ENCODE measurements around the gene DAP3.
A peak's percentile ranks its signal among the peaks of the same experiment; 100 is the strongest.
"Not testable (repeated sequence)": the region's sequence is repeated elsewhere in the genome, so short reads cannot be mapped to it uniquely, and the experiment has no call there.

The DAP3 gene

DNA sequence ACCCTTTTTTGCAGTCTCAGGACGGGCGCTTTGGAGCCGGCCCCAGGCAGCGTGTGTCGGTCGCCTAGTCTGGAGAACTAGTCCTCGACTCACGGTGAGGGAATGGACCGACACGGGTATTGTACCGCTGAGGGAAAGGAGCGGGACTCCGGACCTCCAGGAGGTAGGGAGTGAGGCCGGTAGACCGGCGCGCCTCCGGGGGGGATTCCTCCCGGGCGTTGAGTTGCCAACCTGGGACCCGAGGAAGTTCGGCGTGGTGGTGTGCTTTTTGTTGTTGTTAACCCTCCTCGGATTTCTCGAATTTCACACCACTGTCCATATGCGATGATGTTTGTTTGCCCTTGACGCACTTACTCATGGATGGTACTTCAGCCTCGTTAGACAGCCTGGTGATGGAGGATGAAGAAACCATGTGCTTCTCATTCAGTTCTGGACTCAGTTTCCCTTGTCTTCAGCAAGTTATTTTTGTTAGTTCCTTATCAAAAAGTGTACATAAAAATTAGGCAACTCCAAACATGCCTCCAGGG lies at the start of gene DAP3:
Gene DAP3 (plus strand): TSS at position 11 of the 527 bp plus-strand sequence. CDS start 20,689 bp downstream, outside the sequence.
- not testable (repeated sequence) for DNase-seq (ENCODE audit: low spot score)

DNA sequence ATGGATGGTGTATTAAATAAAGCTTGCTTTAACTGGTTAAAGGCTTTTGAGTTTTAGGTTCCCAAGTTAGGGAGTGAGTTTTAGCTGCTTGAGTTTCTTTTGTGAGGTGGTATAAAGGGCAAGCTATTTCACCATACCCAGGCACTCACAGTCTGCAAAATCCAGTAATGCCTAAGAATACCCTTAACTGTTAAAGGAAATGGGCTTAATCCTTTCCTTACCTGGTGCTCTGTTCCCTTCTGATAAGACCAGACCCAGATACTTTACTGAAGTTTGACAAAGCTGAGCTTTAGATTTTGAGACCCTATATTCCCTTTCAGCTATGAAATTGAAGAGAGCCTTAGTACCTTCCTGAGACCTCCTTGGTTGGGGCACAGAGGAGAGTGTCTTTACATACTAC lies 48.5 kb upstream of the DAP3 start:
- no peak for DNase-seq (ENCODE audit: low spot score)

DNA sequence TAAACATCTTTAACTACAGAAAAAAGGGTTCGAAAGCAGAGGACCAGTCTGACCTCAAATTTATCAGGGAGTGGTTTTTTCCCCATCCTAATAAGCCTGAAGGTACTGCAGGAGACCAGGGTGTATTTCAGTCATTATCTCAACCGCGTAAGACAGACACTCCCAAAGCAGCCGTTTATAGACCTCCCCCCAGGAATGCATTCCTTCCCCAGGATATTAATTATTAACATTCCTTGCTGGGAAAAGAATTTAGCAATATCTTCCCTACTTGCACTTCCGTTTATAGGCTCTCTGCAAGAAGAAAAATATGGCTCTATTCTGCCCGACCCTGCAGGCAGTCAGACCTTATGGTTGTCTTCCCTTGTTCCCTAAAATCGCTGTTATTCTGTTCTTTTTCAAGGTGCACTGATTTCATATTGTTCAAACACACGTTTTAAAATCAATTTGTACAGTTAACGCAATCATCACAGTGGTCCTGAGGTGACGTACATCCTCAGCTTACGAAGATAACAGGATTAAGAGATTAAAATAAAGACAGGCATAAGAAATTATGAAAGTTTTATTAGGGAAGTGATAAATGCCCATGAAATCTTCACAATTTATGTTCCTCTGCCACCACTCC lies 46.2 kb upstream of the DAP3 start:
- DNase-seq (ENCODE audit: low spot score) = not testable (repeated sequence)

DNA sequence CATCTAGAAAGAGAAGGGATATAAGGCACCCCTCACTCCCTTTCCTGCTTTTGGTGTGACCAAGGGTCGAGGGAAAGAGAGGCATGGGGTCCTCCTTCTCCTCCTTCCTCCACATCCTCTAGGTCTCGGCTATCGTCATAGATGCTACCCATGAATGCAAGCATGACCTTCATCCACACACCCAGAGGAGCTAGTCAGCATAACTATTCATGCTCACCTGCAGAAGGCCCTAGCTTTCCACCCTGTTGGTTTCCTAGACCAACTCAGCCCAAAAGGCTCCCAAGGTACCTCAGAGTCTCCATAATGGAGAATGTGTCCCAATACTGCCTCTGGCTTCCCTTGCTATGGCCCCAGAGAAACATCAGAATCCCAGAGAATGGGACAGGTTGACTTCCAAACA lies 45.7 kb upstream of the DAP3 start:
- no peak for DNase-seq (ENCODE audit: low spot score)

DNA sequence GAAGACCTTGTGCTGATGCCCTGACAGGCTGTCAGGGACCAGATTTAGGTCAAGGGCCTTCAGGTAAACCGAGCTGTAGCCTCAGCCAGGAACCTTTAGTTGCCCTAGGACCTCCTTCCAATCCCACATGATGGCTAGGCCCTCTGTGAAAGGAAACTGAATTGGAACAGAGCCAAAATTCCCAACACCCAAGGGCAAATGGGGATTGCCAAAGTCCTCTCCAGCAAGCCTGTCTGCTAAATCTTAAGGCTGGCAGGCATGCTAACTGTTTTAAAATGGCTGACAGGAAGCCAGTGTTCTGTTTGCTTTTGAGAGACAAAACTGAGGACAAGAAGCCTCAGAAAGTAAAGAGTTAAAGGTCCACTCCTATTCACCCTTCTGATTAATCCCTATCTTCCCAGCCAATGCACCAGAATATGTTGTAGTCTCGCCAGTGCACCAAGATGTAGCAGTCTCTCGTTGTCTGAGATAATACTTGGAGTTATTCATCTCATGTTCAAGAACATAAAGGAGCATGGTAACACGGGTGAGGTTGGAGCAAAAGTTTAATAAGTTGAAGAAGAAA lies 43.8 kb upstream of the DAP3 start:
- no peak for DNase-seq (ENCODE audit: low spot score)

DNA sequence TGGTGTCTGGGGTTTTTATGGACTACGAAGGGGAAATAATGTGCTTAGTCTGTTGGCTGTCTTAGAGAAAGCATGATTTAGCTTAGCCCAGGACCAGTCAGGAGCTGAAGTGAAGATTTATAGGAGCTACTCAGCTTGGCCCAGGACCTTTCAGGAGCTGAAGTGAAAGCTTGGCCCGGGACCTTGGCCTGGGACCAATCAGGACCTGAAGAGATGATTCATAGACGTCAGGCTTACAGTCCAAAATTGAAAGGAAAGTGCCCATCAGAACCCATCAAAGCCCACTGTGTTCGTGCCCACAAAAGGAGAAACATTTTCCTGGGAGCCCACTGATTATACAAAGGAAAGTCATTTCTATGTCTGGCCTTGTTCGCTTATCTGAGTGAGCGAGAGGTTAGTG lies 43.2 kb upstream of the DAP3 start:
- DNase-seq (ENCODE audit: low spot score) = no peak

DNA sequence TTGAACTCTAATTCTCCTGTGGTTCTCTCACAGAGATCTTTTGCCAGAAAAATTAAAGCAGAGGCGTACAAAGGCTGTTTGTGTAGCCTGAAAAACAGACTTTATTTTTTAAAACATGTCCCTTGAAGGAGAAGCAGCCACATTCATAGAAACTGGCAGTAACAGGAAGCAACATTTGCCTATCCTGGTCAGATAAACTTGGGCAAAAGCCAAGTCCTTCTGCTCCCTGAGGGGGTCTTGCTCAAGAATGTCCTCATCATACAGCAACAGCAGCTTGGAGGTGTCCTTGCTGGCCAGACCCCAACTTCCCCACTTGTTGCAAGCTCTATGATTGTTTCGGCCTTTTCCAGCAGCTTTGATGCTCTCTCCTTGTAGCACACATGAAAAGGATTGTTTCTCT lies 42.6 kb upstream of the DAP3 start:
- no peak for DNase-seq (ENCODE audit: low spot score)

DNA sequence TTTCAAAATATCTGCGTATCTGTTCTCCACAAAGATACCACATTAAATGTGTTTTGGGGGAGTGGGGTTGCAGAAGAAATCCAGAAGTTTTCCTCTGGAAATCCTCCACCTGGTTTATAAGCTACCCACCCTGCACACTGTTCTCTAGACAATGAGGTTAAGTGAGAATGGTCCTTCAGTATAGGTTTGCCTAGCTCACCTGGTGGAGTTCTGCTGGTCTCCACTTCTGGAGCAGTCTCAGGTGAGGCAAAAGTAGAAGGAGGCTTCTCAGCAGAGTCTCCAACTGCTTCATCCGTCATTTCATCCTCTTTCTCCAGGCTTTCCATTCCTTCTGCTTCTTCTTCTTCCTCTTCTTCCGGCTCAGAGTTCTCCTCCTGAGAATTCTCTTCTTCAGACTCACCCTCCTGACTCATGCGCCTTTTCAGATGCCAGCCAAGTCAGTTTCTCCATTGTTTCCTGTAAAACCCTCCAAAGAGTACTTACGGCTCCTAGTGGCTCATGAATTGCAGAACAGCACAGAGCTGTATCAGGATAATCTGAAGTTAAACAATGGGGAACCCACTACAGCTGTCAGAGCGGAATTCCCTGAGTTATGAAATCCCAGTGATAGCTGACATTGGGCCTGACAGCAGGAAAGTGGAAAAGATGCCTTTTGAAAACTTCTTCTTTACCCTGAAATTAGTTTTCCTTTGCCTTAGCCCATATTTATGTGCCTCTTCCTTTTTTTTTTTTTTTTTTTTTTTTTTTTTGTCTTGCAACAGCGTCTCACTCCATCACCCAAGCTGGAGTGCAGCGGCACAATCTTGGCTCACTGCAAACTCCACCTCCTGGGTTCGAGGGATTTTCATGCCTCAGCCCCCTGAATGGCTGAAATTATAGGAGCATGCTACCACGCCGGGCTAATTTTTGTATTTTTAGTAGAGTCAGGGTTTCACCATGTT lies 40.4 kb upstream of the DAP3 start:
- peak; percentile 62 for DNase-seq (ENCODE audit: low spot score)

DNA sequence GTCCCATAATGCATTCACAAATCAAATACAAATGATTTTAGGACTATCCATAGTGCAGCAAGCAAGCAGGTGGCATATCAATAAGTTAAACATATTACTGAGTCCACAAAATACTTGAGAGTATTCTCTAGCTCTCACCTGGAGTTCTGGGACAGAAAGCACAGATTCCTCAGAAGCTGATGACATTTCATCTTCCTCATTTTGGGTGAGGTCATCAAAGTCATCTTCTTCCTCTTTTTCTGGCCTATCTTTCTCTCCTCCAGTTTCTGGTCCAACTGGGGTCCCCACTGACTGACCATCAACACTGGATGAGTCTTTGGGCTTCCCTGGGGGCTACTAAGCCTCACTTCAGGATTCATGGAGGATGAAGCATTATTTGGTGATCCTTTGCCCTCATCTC lies 39.2 kb upstream of the DAP3 start:
- no peak for DNase-seq (ENCODE audit: low spot score)

DNA sequence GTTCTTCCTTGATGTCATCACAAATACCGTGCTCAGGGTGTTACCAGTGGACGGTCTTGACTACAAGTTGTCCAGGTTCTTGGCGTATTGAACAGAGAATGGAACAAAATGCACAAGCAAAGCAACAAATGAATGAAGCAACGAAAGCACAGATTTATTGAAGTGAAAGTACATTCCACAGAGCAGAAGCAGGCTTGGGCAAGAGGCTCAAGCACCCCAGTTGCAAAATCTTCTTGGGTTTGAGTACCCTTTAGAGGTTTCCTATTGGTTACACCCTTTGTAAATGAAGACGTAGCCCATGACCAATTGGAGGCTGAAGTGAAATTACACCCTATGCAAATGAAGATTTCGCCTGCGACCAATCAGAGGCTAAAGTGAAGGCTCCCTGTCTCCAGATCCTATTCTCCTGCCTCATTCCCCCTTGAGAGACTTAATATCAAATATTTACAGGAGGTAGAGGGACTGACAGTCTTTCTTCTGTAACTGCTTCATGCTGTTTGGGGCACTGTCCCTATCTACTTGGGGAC lies 38.6 kb upstream of the DAP3 start:
- DNase-seq (ENCODE audit: low spot score) = no peak

DNA sequence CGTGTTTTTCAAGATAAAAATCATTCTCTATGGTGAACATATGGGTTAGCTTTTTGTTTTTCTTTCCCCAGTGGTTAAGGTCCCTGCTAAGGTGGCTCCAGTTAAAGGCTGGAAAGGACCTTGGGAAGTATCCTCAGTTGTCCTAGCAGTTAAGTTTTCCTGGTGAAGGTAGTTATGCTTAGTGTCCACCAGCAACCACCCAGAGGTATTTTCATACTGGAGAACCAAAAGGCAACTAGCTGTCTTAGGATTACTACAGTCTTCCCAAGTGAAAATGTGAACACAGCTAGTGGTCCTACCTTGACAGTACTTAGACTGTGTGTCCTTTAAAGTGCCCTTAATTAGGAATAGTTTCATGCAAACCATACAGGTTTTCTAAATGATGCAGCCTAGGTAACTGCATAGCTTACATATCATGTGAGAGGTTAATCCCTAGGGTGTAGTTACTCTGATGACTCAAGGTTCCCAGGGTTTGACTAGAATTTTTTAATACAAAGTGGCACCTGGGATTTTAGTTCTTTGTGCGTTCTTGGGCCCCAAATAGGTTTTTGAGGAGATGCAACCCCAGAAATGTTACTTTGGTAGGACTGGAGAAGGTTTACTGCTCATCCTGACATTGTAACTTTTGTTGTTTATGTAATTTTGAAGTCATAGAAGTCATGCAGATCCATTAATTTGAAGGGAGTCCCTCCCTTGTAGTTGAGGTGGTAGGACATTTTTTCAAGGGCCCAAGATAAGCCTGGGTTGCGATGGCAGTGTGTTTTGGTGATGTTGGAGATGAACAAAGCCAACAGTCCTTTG lies 36.8 kb upstream of the DAP3 start:
- DNase-seq (ENCODE audit: low spot score) = no peak

DNA sequence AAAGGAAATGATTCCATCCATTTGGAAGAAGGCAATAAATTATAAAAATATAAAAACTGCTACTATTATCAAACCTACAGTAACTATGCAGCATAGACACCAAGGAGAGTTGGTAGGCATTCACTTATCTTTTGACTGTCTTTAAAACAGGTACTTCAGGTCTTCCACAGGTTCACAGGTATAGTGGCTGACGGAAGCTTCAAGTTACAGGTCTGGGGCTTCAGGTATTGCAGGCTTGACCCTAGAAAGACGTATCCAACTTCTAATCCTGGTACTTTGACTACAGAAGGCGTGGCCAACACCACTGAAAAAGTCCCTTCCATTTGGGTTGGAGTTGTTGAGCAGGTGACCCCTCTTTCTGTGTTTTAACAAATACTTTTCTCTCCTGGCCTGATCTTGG lies 35.9 kb upstream of the DAP3 start:
- no peak for DNase-seq (ENCODE audit: low spot score)

DNA sequence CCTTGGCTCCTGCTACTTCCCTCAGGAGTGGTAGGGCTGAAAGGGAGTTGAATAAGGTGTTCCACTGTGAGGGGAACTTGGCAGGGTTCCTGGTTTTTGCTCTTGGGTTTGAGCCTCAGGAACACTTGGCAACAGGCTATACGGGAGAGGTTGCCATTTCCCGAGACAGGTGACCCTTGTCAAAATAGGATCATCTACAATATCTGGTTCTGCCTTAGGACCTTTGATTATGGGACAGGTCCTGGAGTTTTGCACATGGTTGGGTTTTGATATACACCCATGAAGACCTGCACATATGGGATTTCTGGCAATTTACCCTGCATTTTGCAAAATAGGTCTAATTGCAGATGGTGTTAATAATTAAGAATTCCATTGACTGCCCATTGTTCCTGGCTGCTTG lies 31.4 kb upstream of the DAP3 start:
- DNase-seq (ENCODE audit: low spot score) = no peak

DNA sequence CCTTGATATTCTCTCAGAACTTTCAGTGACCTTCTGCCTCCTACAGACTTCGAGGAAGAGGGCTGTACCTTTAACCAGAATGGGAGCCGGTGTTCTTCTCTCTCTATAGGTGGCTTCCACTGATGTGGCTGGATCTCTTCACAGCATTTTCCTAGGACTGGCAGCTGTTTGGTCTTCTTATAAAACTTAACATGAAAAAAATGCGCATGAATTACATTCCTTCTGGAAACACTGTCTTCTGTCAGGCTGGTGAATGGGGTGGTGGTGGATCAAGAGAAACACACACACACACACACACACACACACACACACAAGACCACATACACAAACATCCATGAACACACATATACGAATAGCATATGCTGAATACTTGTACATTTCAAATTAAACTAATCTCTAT lies 27.7 kb upstream of the DAP3 start:
- DNase-seq (ENCODE audit: low spot score) = not testable (repeated sequence)

DNA sequence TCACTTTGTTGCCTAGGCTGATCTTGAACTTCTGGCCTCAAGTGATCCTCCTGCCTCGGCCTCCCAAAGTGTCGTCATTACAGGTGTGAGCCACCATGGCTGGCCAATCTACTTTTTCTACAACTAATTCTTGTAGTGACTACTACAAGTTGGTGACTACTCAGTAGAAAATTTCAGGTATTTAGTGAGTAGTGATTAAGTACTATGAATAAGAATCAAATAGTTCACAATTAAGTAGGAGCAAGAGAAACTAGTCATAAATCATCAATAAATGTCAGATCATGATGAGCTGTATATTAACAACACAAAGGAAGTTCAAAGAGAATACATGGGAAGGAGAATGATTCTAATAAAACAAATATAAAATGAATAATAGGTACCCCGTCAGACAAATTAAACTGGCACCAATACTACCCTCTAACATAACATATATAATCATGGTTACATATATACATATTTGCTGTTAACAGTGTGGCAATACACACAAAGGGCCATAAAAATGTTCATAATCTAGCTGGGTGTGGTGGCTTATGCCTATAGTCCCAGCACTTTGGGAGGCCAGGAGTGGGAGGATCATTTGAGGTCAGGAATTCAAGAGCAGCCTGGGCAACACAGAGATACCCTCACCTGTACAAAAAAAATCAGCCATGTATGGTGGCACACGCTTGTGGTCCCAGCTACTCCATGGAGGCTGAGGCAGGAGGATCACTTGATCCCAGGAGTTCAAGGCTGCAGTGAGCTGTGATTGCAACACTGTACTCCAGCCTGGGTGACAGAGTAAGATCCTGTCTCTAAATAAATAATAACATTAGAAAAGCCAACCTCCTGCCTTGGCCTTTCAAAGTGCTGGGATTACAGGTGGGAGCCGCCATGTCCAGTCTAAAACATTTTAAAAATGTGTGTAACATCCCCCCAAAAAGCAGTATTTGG lies 19.4 kb upstream of the DAP3 start:
- DNase-seq (ENCODE audit: low spot score) = no peak

DNA sequence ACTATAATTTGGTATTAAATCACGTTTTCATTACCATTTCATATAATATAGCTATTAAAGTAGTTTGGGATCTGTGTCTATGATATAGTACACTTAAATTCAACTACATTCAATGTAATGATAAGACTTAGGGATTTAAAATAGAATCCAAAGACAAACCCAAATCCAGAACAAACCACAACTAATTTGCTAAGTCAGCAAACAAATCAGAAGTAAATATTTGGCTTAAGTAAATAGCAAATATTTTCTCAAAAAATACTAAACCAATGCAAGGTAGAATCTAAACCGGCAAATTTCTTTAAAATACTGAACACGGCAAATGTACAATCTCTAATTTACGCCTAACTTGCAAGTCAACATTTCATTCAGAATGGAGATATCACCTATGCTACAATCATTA lies 17.1 kb upstream of the DAP3 start:
- DNase-seq (ENCODE audit: low spot score) = no peak

DNA sequence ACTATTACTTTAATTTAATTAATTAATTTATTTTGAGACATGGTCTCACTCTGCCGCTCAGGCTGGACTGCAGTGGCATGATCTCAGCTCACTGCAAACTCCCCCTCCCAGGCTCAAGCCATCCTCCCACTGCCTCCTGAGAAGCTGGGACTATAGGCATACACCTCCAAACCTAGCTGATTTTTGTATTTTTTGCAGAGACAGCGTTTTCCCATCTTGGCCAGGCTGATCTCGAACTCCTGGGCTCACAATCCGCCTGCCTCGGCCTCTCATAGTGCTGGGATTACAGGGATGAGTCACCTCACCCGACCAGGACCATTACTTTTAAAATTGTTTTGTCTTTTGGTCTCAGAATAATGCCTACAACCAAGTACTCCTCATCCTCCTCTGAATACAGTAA lies 15.9 kb upstream of the DAP3 start:
- DNase-seq (ENCODE audit: low spot score) = no peak

DNA sequence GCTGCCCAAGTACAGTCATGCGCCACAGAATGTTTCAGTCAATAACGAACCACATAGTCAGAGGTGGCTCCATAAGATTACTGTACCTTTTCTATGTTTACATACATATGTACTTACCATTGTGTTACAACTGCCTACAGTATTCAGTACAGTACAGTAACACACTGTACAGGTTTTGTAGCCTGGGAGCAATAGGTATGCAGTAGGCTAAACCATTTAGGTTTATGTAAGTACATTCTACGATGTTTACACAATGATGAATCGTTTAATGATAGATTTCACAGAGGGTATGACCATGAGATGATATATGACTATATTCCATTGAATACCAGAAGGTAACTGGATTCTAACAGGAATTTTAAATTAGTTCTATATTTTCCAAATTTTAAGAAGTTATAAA lies 10.9 kb upstream of the DAP3 start:
- no peak for DNase-seq (ENCODE audit: low spot score)

DNA sequence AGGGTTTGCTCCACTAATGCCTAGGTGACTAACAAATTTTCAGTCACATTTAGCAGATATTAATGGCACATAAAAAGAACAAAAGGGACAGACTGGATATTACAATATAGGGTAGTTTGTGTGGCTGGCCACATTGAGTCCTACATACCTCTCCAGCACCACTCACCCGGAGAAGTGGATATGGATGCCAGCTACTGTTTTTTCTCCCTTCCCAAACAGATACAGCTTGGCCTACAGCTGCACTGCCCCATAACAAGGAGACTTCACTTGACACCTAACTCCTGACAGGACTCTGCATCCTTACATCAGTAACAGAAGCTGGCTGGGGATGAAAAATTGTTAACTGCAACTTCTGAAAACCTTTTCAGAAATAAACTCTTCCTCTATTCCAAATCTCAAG lies 9.9 kb upstream of the DAP3 start:
- DNase-seq (ENCODE audit: low spot score) = not testable (repeated sequence)

DNA sequence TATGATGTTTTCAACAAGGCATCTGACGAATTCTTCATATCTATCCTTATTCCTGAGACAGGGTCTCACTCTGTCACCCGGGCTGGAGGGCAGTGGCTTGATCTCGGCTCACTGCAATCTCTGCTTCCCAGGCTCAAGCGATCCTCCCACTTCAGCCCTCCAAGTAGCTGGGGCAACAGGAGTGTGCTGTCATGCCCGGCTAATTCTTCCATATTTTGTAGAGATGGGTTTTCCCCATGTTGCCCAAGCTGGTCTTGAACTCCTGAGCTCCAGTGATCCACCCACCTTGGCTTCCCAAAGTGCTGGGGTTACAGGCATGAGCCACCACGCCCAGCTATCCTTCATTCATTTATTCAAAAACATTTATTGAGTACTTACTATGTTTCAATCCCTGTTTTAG lies 8.4 kb upstream of the DAP3 start:
- DNase-seq (ENCODE audit: low spot score) = no peak

DNA sequence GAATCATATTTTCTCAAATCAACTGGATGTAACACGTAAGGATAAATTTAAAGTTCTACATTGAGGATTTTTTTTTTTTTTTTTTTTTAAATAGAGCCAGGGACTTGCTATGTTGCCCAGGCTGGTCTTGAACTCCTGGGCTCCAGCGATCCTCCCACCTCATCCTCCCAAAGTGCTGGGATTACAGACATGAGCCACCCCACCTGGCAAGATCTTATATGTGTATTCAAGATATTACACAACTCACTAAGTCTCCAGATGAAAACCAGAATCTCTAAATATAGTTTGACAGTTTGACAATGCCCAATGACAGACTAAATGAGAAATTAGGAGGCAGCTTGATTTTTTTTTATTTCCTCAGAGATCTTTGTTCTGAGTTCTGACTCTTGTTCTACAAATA lies 7.1 kb upstream of the DAP3 start:
- DNase-seq (ENCODE audit: low spot score) = peak; percentile 50
